HepG2 (cell line): ENCODE results near the gene CCR2. TPM values are rescaled to one million over a fixed set of nuclear protein-coding genes. Genes with fewer than 3 reads are reported as not detected.

Experiments used
- ATAC-seq: fragments of 200-7000 bp; cut with Tn5 transposase; 3 replicates; pipeline ENCODE4 v1.9.1; 2020; ENCODE audit warnings: mild to moderate bottlenecking, moderate library complexity
- BruUV-seq: library from RNA; stranded (reverse); fragments of 400-500 nt; replicated peaks from 2 replicates; lab custom pipeline; 2021; lab: Mats Ljungman, UMichigan
- CTCF ChIA-PET: fragments of 300-600 bp; formaldehyde crosslinking; extraction: SDS; loops from one replicate; lab custom pipeline; 2021; ENCODE audit warnings: low total read pairs, inconsistent platforms, low intra/inter-chr PET ratio; lab: Yijun Ruan, JAX
- POLR2A ChIA-PET: fragments of 350-600 bp; sonication (Branson Sonifier 250); formaldehyde crosslinking; loops from one replicate; lab custom pipeline; 2020; ENCODE audit warnings: antibody characterized with exemption, inconsistent platforms; lab: Yijun Ruan, JAX
- DNase-seq: peaks from one replicate; pipeline ENCODE4 v3.0.0-alpha.2; 2015; ENCODE audit warnings: low spot score
- FAIRE-seq: peaks from 3 replicates; lab custom pipeline; 2011; peaks lifted over from hg19 to GRCh38; lab: Jason Lieb, UNC
- H2AFZ ChIP-seq: one replicate; pipeline ENCODE4 v1.6.1; 2011; ENCODE audit warnings: low read length, inconsistent platforms
- H3K27ac ChIP-seq: fragments of 300-600 bp; 3 replicates; pipeline ENCODE4 v1.8.0; 2011; ENCODE audit warnings: mixed run types, mild to moderate bottlenecking, mixed read lengths, low read length, inconsistent platforms; ENCODE audit not compliant: insufficient read depth; ENCODE audit errors: extremely low read length
- H3K27me3 ChIP-seq, 2 experiments: fragments of 200-600 bp in 1 of 2; 2 replicates in 1 of 2; 3 replicates in 1 of 2; pipeline versions ENCODE4 v1.6.0 to v1.8.0; 2011; ENCODE audit warnings: low read length in 2 of 2, mild to moderate bottlenecking in 2 of 2, moderate library complexity in 2 of 2, inconsistent platforms in 1 of 2; ENCODE audit not compliant: insufficient read depth in 2 of 2, control insufficient read depth in 1 of 2
- H3K36me3 ChIP-seq, 2 experiments: fragments of 200-600 bp in 1 of 2; replicated peaks in 1 of 2; 2 replicates in 1 of 2; 3 replicates in 1 of 2; pipeline versions ENCODE4 v1.5.1 to v1.8.0; 2011; ENCODE audit warnings: low read length in 2 of 2, inconsistent platforms in 1 of 2; ENCODE audit not compliant: insufficient read depth in 2 of 2, control insufficient read depth in 1 of 2
- H3K4me1 ChIP-seq: 2 replicates; pipeline ENCODE4 v1.5.1; 2012; ENCODE audit warnings: low read length, inconsistent platforms; ENCODE audit not compliant: insufficient read depth
- H3K4me2 ChIP-seq: 2 replicates; pipeline ENCODE4 v1.6.0; 2011; ENCODE audit warnings: low read depth, low read length, inconsistent platforms
- H3K4me3 ChIP-seq, 3 experiments: fragments of 200-600 bp in 1 of 3; sonication (generic), shearing (Covaris generic) in 1 of 3; replicated peaks in 1 of 3; 2 replicates each; pipeline ENCODE4 v1.5.1; 2011 to 2016; ENCODE audit warnings: low read length in 3 of 3, inconsistent platforms in 2 of 3, low read depth in 2 of 3, mild to moderate bottlenecking in 2 of 3, control low read depth in 1 of 3, mixed read lengths in 1 of 3; ENCODE audit not compliant: insufficient read depth in 1 of 3
- H3K79me2 ChIP-seq: one replicate; pipeline ENCODE4 v1.6.1; 2011; ENCODE audit warnings: low read length, inconsistent platforms; ENCODE audit not compliant: insufficient read depth
- H3K9ac ChIP-seq: 2 replicates; pipeline ENCODE4 v1.6.0; 2011; ENCODE audit warnings: mild to moderate bottlenecking, low read depth, low read length, inconsistent platforms; ENCODE audit not compliant: insufficient read depth
- H3K9me3 ChIP-seq: 2 replicates; pipeline ENCODE4 v1.5.1; 2012; ENCODE audit warnings: mild to moderate bottlenecking, low read length
- H4K20me1 ChIP-seq: 2 replicates; pipeline ENCODE4 v1.6.0; 2011; ENCODE audit warnings: inconsistent platforms, mild to moderate bottlenecking, low read length, moderate library complexity; ENCODE audit not compliant: insufficient read depth
- CBFB ChIP-seq: sonication (generic); formaldehyde crosslinking; IDR thresholded peaks from 2 replicates; pipeline ENCODE4 v1.4.0; 2020; ENCODE audit warnings: missing genetic modification reagents
- MXD4 ChIP-seq: IDR thresholded peaks from 2 replicates; pipeline ENCODE4 v1.6.1; 2016; ENCODE audit warnings: mild to moderate bottlenecking, missing biosample characterization, missing genetic modification reagents
- ZNF260 ChIP-seq: sonication (generic); formaldehyde crosslinking; IDR thresholded peaks from 2 replicates; pipeline ENCODE4 v1.4.0; 2020; ENCODE audit warnings: missing genetic modification reagents, low read depth, mild to moderate bottlenecking, borderline replicate concordance
- ZNF329 ChIP-seq: sonication (generic); formaldehyde crosslinking; IDR thresholded peaks from 2 replicates; pipeline ENCODE4 v1.9.0; 2021; ENCODE audit warnings: low read depth, mild to moderate bottlenecking, missing genetic modification reagents
- ZNF451 ChIP-seq: sonication (generic); formaldehyde crosslinking; IDR thresholded peaks from 2 replicates; pipeline ENCODE4 v1.5.0; 2020; ENCODE audit warnings: mild to moderate bottlenecking, missing genetic modification reagents
- ZNF512B ChIP-seq: sonication (generic); formaldehyde crosslinking; IDR thresholded peaks from 2 replicates; pipeline ENCODE4 v1.5.1; 2020; ENCODE audit warnings: missing genetic modification reagents, mild to moderate bottlenecking, borderline replicate concordance
- ZNF644 ChIP-seq: IDR thresholded peaks from 2 replicates; pipeline ENCODE4 v1.6.1; 2016; ENCODE audit warnings: low read depth
- WGBS: methylation state at CpG from one replicate; pipeline ENCODE4 v1.1.6; 2017; ENCODE audit warnings: low lambda C conversion rate; 5-methylcytosine and 5-hydroxymethylcytosine counted together
- in situ Hi-C: cut with HindIII; loops from 2 replicates; pipeline ENCODE4 v1.10.0; 2017; ENCODE audit warnings: low pct_unique_long_range_greater_than_20kb; ENCODE audit not compliant: extremely low pct_ligation_motif_present
- intact Hi-C: fragments of 100-400 bp; cut with micrococcal nuclease; formaldehyde crosslinking; loops from one replicate; pipeline ENCODE4 v1.10.0; 2022; ENCODE audit not compliant: unreplicated experiment
- polyA plus RNA-seq, 8 experiments: library from polyadenylated mRNA; depleted of rRNA in 3 of 8; stranded (reverse) in 7 of 8; unstranded in 1 of 8; fragments of >200 nt; fragmentation: Illumina TruSeq in 4 of 8; extraction: Trizol in 4 of 8; gene quantifications; 2 replicates each; pipeline versions ENCODE4 v1.2.1 to v1.2.3, GENCODE V29; 2011 to 2016; ENCODE audit warnings: low read depth in 4 of 8, missing spikeins in 1 of 8, mixed read lengths in 1 of 8; ENCODE audit not compliant: insufficient read depth in 1 of 8
- total RNA-seq, 5 experiments: library from RNA; depleted of rRNA; stranded (reverse); fragments of >200 nt; fragmentation: Illumina TruSeq; extraction: Trizol; gene quantifications; 2 replicates each; pipeline ENCODE4 v1.2.3, GENCODE V29; 2016; ENCODE audit warnings: low read depth in 1 of 5
- TF ChIP-seq, protein P1 (sequence below): sonication (generic); formaldehyde crosslinking; IDR thresholded peaks from one replicate; pipeline ENCODE4 v1.5.1; 2020; ENCODE audit warnings: mild to moderate bottlenecking, missing genetic modification reagents; ENCODE audit errors: not compliant biosample characterization

CCR2 gene
- total and polyA plus RNA-seq, 2 of the 13 experiments (the other 11 are each of a cell fraction or from before 2014, with no cell fraction given), result not detected

DNA sequence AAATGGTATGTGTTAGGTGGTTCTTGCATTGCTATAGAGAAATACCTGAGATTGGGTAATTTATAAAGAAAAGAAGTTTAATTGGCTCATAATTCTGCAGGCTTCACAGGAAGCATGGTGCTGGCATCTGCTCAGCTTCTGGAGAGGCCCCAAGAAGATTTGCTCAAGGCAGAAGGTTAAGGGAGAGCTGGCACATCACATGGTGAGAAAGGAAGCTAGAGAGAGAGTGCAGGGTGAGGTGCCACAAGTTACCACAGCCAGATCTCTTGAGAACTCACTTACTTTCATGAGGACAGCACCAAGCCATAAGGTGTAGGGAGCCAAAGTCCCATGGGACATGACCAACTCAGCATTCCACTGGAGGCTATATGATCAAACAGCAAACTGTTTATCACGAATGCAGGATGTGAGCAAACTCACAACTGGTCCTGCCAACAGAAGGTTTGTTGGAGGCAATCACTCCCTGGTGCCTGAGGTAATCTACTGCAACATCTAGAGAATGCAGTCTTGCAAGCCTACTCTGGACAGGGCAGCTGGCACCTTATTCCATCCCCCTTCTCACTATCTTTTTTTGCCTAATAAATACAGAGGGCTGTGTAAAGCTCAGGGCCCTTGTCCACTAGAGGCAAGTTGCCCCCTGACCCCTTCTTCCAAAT lies 28.1 kb upstream of the CCR2 start:
- Histone ChIP-seq H2AFZ (no peak overlapping the region), H3K79me2 (no peaks in the 10 kb centered on the region), H3K4me1 (no peaks in the 10 kb centered on the region), H3K36me3 (no peaks in the 10 kb centered on the region)
- no peak for FAIRE-seq
- ChIA-PET CTCF (no interaction called here), POLR2A (no interaction called here)
- in situ Hi-C loops, result no loop called here
- BruUV-seq, result no TSS peak
- TF ChIP-seq MXD4 (CRISPR knock-in tag), result no peak
- TF ChIP-seq ZNF260, result no peak
- TF ChIP-seq, protein P1, sequence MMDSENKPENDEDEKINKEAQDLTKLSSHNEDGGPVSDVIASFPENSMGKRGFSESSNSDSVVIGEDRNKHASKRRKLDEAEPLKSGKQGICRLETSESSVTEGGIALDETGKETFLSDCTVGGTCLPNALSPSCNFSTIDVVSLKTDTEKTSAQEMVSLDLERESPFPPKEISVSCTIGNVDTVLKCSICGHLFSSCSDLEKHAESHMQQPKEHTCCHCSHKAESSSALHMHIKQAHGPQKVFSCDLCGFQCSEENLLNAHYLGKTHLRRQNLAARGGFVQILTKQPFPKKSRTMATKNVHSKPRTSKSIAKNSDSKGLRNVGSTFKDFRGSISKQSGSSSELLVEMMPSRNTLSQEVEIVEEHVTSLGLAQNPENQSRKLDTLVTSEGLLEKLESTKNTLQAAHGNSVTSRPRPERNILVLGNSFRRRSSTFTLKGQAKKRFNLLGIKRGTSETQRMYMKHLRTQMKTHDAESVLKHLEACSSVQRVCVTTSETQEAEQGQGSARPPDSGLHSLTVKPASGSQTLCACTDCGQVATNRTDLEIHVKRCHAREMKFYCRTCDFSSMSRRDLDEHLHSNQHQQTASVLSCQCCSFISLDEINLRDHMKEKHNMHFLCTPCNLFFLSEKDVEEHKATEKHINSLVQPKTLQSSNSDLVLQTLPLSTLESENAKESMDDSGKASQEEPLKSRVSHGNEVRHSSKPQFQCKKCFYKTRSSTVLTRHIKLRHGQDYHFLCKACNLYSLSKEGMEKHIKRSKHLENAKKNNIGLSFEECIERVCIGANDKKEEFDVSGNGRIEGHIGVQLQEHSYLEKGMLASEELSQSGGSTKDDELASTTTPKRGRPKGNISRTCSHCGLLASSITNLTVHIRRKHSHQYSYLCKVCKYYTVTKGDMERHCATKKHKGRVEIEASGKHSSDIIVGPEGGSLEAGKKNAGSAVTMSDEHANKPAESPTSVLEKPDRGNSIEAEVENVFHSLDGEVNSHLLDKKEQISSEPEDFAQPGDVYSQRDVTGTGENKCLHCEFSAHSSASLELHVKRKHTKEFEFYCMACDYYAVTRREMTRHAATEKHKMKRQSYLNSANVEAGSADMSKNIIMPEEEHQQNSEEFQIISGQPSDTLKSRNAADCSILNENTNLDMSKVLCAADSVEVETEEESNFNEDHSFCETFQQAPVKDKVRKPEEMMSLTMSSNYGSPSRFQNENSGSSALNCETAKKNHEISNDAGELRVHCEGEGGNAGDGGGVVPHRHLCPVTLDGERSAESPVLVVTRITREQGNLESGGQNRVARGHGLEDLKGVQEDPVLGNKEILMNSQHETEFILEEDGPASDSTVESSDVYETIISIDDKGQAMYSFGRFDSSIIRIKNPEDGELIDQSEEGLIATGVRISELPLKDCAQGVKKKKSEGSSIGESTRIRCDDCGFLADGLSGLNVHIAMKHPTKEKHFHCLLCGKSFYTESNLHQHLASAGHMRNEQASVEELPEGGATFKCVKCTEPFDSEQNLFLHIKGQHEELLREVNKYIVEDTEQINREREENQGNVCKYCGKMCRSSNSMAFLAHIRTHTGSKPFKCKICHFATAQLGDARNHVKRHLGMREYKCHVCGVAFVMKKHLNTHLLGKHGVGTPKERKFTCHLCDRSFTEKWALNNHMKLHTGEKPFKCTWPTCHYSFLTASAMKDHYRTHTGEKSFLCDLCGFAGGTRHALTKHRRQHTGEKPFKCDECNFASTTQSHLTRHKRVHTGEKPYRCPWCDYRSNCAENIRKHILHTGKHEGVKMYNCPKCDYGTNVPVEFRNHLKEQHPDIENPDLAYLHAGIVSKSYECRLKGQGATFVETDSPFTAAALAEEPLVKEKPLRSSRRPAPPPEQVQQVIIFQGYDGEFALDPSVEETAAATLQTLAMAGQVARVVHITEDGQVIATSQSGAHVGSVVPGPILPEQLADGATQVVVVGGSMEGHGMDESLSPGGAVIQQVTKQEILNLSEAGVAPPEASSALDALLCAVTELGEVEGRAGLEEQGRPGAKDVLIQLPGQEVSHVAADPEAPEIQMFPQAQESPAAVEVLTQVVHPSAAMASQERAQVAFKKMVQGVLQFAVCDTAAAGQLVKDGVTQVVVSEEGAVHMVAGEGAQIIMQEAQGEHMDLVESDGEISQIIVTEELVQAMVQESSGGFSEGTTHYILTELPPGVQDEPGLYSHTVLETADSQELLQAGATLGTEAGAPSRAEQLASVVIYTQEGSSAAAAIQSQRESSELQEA (CRISPR knock-in tag), result no peak
- no peak for TF ChIP-seq CBFB (CRISPR knock-in tag)
- TF ChIP-seq ZNF644 (CRISPR knock-in tag), result no peak
- no peak for TF ChIP-seq ZNF329 (CRISPR knock-in tag)
- no peak for TF ChIP-seq ZNF451
- TF ChIP-seq ZNF512B (CRISPR knock-in tag), result no peak
- TF ChIP-seq, all 625 proteins: peak for 0
- Histone ChIP-seq H3K27ac (no peak overlapping the region), H3K4me2 (no peak overlapping the region), H4K20me1 (no peaks in the 10 kb centered on the region), H3K27me3 (peaks cover 0 to 3% of the 10 kb centered on the region in 2 experiments; a peak in 1 of 5 replicates), H3K4me3 (no peak overlapping the region), H3K9ac (no peak overlapping the region), H3K9me3 (no peaks in the 10 kb centered on the region)
- intact Hi-C loops, result no loop called here
- whole genome bisulfite sequencing, result 0% methylated on average over 1 of the region's 1 CpG
- no peak for DNase-seq
- no peak for ATAC-seq
